ENCODE results near the gene PDC.

PDC gene

GRCh38 chr1:186461014-186461413 is at the start of gene PDC:
PDC (minus strand) TSS chr1:186461114; CDS start chr1:186449459, 11,655 bp downstream.
- no peak for FAIRE-seq

GRCh38 chr1:186503190-186503589 is 42.3 kb upstream of the PDC start:
- no peak for FAIRE-seq

DNA sequence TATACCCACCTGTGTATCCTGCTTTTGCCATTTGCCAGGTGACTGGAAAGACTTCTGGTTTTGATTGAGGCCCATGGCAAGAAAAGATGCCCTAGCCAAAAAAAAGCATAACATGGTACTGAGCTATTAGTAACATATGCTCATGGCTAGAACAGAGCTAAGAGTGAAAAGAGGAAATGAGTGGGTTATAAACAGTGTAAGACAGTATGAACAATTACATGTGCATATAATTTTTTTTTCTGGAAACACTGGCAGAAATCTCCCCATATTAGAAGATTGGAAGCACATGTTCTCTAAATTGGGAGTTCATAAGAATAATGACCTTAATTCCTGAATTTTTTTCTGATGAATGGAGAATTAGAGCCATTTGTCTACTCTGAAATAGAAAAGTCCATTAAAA is 41.2 kb upstream of the PDC start:
- FAIRE-seq: no peak

GRCh38 chr1:186500804-186501203 is 39.9 kb upstream of the PDC start:
- no peak for FAIRE-seq

GRCh38 chr1:186499571-186499970 is 38.7 kb upstream of the PDC start:
- no peak for FAIRE-seq

DNA sequence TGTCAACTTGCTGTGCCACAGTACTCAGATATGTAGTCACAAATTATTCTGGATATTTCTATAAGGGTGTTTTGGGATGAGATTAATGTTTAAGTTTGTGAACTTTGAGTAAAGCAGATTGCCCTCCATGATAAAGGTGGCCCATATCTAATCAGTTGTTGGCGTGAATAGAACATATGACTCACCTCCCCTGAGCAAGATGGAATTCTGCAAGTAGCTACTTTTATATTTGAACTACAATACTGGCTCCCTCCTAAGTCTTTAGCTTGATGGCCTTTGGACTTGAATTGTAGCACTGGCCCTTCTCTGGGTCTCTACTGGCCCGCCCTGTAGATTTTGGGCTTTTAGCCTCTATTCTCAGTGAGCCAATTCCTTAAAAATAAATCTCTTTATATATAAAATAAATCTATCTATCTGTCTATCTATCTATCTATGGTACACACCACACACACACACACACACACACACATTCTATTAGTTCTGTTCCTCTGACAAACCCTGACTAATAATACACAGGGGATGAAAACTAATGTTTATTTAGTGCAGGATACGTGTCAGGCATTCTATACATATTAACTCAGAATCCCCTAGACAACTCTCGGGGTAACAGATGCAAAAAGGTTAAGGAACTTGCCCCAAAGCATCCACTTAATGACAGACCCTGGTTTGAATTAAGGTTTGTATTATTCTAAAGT is 37.9 kb upstream of the PDC start:
- FAIRE-seq: no peak

DNA sequence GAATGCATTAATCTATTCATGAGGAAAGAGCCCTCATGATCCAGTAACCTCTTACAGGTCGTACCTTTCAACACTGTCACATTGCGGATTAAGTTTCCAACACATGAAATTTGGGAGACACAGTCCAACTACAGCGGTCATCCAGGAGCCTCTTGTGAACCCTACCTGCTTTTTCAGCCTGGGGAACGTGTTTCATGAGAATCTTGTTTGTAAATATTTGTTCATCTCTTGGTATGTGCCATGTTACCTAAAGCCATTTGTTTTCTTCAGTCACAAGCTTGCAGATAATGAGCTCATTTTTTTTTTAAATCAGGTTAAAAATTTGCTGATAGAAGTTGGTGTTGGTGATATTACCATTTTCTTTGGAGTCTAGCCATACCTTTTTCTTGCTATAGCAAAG is 37.2 kb upstream of the PDC start:
- FAIRE-seq: no peak

- no peak for FAIRE-seq
These were observed 36.7 kb upstream of the PDC start for GRCh38 chr1:186497651-186498050.

- no peak for FAIRE-seq
These were observed 35.4 kb upstream of the PDC start for GRCh38 chr1:186496171-186496851.

GRCh38 chr1:186494832-186495271 is 33.9 kb upstream of the PDC start:
- FAIRE-seq: no peak

- no peak for FAIRE-seq
These were observed 31.8 kb upstream of the PDC start for GRCh38 chr1:186492531-186493291.

- no peak for FAIRE-seq
These were observed 30.4 kb upstream of the PDC start for GRCh38 chr1:186491336-186491735.

- no peak for FAIRE-seq
These were observed 26.2 kb upstream of the PDC start for GRCh38 chr1:186487163-186487562.

DNA sequence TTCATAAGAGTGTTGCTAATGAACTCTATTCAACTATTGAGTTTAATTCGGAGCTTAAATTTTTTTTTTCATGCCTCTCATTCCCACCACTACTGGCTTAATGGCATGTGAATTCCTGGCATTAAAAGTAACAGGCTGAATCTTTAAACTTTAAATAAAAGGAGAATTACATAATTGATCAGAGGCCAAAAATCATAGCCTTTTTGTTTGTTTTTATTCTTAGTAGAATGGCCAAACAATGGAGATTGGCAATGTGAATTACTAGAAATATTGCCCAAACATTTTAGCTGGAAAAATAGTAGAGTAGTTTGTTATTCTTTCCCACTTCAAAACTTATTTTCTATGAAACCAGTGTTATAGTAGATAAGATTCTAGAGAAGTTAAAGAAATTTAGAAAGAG is 25.1 kb upstream of the PDC start:
- FAIRE-seq: no peak

- no peak for FAIRE-seq
These were observed 22.6 kb upstream of the PDC start for GRCh38 chr1:186483561-186483960.

DNA sequence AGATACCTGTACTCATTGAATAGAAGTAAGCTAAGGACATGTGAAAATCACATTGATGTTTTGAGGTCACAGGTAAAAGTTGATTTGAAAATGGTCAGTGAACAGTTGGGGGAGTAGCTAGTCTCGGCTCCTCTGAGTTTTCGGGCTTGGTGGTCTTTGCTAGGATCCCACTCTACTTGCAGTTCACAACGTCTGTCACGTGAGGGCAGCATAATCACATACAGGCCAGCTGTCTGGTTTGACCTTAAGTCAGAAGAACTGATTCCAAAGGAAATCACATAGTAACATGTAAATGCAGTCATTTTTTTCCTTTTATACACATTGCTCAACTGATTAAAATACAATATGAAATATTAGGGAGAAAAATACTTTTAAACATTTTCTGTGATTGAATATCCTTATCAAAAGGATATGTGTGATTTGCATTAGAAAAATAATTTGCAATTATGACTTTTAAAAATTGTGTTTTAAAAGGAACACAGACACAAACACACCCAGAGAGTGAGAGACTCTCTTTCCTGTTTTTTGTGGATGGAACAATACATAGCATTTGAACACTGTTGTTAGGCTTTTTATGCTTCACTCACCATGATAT is 21.8 kb upstream of the PDC start:
- peak; percentile 41 for FAIRE-seq

GRCh38 chr1:186481303-186481888 is 20.5 kb upstream of the PDC start:
- FAIRE-seq: no peak

GRCh38 chr1:186479162-186479561 is 18.2 kb upstream of the PDC start:
- no peak for FAIRE-seq

- FAIRE-seq: no peak
These were observed 15.5 kb upstream of the PDC start for GRCh38 chr1:186476264-186477040.

GRCh38 chr1:186474208-186474607 is 13.3 kb upstream of the PDC start:
- no peak for FAIRE-seq

GRCh38 chr1:186473047-186473446 is 12.1 kb upstream of the PDC start:
- no peak for FAIRE-seq

DNA sequence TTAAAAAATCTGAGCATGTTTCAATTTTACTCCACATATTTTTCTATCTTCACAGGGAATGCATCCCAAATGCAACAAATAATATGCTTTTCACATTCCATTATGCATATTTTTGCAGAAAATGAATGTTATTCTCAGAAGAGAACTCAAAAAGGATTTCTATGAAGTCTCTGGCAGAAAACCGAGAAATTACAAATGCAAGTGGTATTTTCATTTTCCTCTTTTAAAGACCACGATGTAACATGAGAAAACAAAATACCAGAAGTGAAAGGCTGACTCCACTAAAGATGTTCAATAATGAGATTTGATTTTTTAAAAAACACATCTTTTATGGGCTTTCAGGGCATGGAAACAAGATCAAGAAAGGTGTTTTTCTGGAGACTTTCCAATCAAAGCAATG is 5.0 kb upstream of the PDC start:
- no peak for FAIRE-seq

All from A204.1 (cell line).